ENCODE data around the gene SPAG5.

SPAG5 gene

DNA sequence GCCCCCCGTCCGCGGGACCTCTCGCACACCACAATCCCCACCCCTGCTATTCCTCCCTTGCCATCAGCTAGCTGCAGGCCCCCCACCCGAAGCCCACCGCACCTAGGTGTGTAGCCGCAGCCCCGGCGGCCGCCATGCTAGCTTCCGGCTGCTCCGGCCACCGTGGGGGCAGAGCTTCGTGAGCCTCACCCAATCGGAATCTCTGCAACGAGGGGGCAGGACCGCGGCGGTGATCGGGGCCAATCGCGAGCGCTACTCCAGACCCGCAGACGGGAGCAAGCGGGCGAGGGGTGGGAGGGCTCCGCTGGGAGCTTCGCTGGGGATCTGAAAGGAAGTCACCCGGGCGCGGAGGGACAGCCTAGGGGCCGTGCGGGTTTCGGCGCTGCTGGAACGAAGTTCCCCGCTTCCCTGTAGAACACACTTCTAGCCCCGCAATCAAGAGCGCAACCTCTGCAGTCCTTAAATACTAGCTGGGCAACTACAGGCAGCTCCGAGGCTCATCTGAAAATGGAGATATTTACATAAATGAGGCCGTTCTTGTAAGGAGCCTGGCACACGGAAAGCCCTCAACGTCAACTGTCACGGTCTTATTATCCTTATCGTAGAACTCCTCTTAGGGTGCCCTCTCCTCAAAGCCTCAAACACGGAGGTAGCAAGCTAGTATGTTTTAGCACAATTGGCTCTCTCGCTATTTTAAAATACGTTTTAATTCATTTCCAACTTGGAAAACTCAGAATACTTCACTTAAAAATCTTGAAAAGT, 27.3 kb downstream of the SPAG5 start, which contains the start of gene PIGS:
TSS of gene PIGS (minus strand) at position 164 of the 762 bp plus-strand sequence. CDS start at position 136, 28 bp downstream.
- Histone ChIP-seq H3K9me2 (ENCODE audit: low read depth, low read length) (no peaks in the 10 kb centered on the region), H3K4me1 (ENCODE audit: insufficient read depth, low read length, severe bottlenecking) (peaks cover 55% of the 10 kb centered on the region), H3F3A (ENCODE audit: insufficient read depth, low read length) (no peaks in the 10 kb centered on the region), H3K9me3 (ENCODE audit: low read length) (no peaks in the 10 kb centered on the region), H3K27me3 (ENCODE audit: insufficient read depth, low read length) (no peaks in the 10 kb centered on the region), H3K36me3 (ENCODE audit: insufficient read depth, low read length) (peaks cover 32% of the 10 kb centered on the region; the same call in 1 of the 2 replicates), H3K27ac (ENCODE audit: low read depth, low read length, poor library complexity, severe bottlenecking) (peak within 1 kb of the TSS; percentile 55), H3K9ac (ENCODE audit: low read length) (peak within 1 kb of the TSS; percentile 81), H3K4me2 (ENCODE audit: low read length) (peak within 1 kb of the TSS; percentile 76), H3K79me2 (ENCODE audit: insufficient read depth, low read length) (peaks cover 8% of the 10 kb centered on the region), H2AFZ (ENCODE audit: low read length) (peak within 1 kb of the TSS; percentile 25; the same call in 1 of the 2 replicates), H3K4me3 (ENCODE audit: low read depth, low read length, poor library complexity, severe bottlenecking) (peak within 1 kb of the TSS; percentile 91), H4K20me1 (ENCODE audit: insufficient read depth, low read length) (no peaks in the 10 kb centered on the region)
- TF ChIP-seq EZH2 (IDR thresholded peaks at IDR 0.05; ENCODE audit: borderline replicate concordance, low read length), result no peak

DNA sequence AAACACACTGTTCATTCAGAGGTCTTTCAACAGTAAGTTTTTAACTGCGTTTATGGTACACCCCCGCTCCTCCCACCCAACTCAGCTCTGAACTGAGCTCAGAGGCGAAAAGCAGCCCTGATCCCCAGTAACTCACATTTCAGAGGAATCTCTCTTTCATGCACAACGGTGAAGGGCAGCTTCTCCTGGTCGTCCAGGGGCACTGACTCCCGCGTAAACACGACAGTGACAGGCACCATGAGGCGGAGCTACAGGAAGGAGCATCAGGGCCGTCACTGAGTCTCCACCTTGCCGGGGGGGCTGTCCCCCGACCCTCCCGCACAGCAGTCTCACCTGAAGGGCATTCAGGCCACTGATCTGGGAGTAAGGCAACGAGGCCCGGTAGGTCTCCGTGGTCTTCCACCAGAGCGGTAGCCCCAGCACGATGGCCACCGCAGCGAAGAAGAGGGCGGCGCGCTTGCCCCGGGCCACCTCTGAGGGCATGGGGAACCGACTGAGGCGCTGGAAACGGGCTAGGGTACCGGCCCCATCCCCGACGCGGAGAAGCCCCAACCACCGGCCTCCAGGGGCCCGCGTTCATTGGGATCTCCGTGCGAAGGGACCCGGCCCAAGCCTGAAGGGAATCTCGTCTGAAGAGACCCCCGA, 28.0 kb downstream of the SPAG5 start:
- Histone ChIP-seq H3K27ac (ENCODE audit: low read depth, low read length, poor library complexity, severe bottlenecking) (peak overlapping the region; percentile 55), H3K9ac (ENCODE audit: low read length) (peak overlapping the region; percentile 81), H3K4me1 (ENCODE audit: insufficient read depth, low read length, severe bottlenecking) (peaks cover 49% of the 10 kb centered on the region), H3K4me2 (ENCODE audit: low read length) (peak overlapping the region; percentile 76), H3K9me3 (ENCODE audit: low read length) (no peaks in the 10 kb centered on the region), H4K20me1 (ENCODE audit: insufficient read depth, low read length) (no peaks in the 10 kb centered on the region), H3K27me3 (ENCODE audit: insufficient read depth, low read length) (no peaks in the 10 kb centered on the region), H3K79me2 (ENCODE audit: insufficient read depth, low read length) (peaks cover 8% of the 10 kb centered on the region), H3K9me2 (ENCODE audit: low read depth, low read length) (no peaks in the 10 kb centered on the region), H3F3A (ENCODE audit: insufficient read depth, low read length) (no peaks in the 10 kb centered on the region), H2AFZ (ENCODE audit: low read length) (no peak overlapping the region), H3K36me3 (ENCODE audit: insufficient read depth, low read length) (peaks cover 33% of the 10 kb centered on the region; the same call in 1 of the 2 replicates), H3K4me3 (ENCODE audit: low read depth, low read length, poor library complexity, severe bottlenecking) (peak overlapping the region; percentile 91)
- TF ChIP-seq EZH2 (IDR thresholded peaks at IDR 0.05; ENCODE audit: borderline replicate concordance, low read length) (no peak), CTCF (IDR thresholded peaks at IDR 0.05; ENCODE audit: low read length) (no peak)

GRCh38 chr17:28569446-28569845, 29.4 kb downstream of the SPAG5 start:
- Histone ChIP-seq H3K27me3 (ENCODE audit: insufficient read depth, low read length) (no peaks in the 10 kb centered on the region), H3K36me3 (ENCODE audit: insufficient read depth, low read length) (peaks cover 31% of the 10 kb centered on the region; the same call in 1 of the 2 replicates), H3K9ac (ENCODE audit: low read length) (no peak overlapping the region), H3K4me2 (ENCODE audit: low read length) (peak overlapping the region; percentile 76), H3K4me3 (ENCODE audit: low read depth, low read length, poor library complexity, severe bottlenecking) (peak overlapping the region; percentile 91), H3K27ac (ENCODE audit: low read depth, low read length, poor library complexity, severe bottlenecking) (no peak overlapping the region), H3K79me2 (ENCODE audit: insufficient read depth, low read length) (peaks cover 16% of the 10 kb centered on the region), H3K9me2 (ENCODE audit: low read depth, low read length) (no peaks in the 10 kb centered on the region), H2AFZ (ENCODE audit: low read length) (no peak overlapping the region), H3K9me3 (ENCODE audit: low read length) (no peaks in the 10 kb centered on the region), H3F3A (ENCODE audit: insufficient read depth, low read length) (no peaks in the 10 kb centered on the region), H4K20me1 (ENCODE audit: insufficient read depth, low read length) (no peaks in the 10 kb centered on the region), H3K4me1 (ENCODE audit: insufficient read depth, low read length, severe bottlenecking) (peaks cover 42% of the 10 kb centered on the region)
- TF ChIP-seq CTCF (IDR thresholded peaks at IDR 0.05; ENCODE audit: low read length) (no peak), EZH2 (IDR thresholded peaks at IDR 0.05; ENCODE audit: borderline replicate concordance, low read length) (no peak)
